Measurements from ENCODE around the gene PTPRM. TPM values are rescaled to one million over a fixed set of nuclear protein-coding genes. Genes with fewer than 3 reads are reported as not detected.
A peak's percentile ranks its signal among the peaks of the same experiment; 100 is the strongest.

Gene PTPRM
- polyA plus RNA-seq (ENCODE audit: insufficient read length in 12 of 12), result 100 to 1,000 TPM in 2 of 12 donors, 10 to 100 TPM in 9, not detected in 1; 64.3 to 109 (median 90.1) TPM
- long read RNA-seq, donor 1, partial matches to known transcripts, result 12 of 12 reads
- long read RNA-seq, donor 1, other reads (novel, unspliced or antisense), result 0 of 12 reads
- long read RNA-seq, donor 2, partial matches to known transcripts, result 19 of 19 reads
- long read RNA-seq, donor 2, other reads (novel, unspliced or antisense), result 0 of 19 reads
- long read RNA-seq, donor 3, partial matches to known transcripts, result 6 of 6 reads
- long read RNA-seq, donor 3, other reads (novel, unspliced or antisense), result 0 of 6 reads
- long read RNA-seq, donor 4, result 0 reads
- long read RNA-seq, donor 5, partial matches to known transcripts, result 32 of 32 reads
- long read RNA-seq, donor 5, other reads (novel, unspliced or antisense), result 0 of 32 reads
- long read RNA-seq, donor 6, partial matches to known transcripts, result 7 of 7 reads
- long read RNA-seq, donor 6, other reads (novel, unspliced or antisense), result 0 of 7 reads
- long read RNA-seq, donor 7, partial matches to known transcripts, result 8 of 8 reads
- long read RNA-seq, donor 7, other reads (novel, unspliced or antisense), result 0 of 8 reads
- long read RNA-seq, donor 8, partial matches to known transcripts, result 30 of 30 reads
- long read RNA-seq, donor 8, other reads (novel, unspliced or antisense), result 0 of 30 reads
- long read RNA-seq, donor 9, result 0 reads
- long read RNA-seq, donor 10, partial matches to known transcripts, result 25 of 25 reads
- long read RNA-seq, donor 10, other reads (novel, unspliced or antisense), result 0 of 25 reads
- long read RNA-seq, donor 11, partial matches to known transcripts, result 12 of 12 reads
- long read RNA-seq, donor 11, other reads (novel, unspliced or antisense), result 0 of 12 reads

- DNase-seq, result peak; percentile 78
These were observed at the start of gene PTPRM for GRCh38 chr18:7566567-7567473. Gene PTPRM, plus strand, starts transcription at chr18:7567316. Its CDS starts 503 bp downstream, at chr18:7567819.

GRCh38 chr18:7517852-7518251 lies 49.3 kb upstream of the PTPRM start:
- DNase-seq, result no peak

- no peak for DNase-seq
These were observed 46.8 kb upstream of the PTPRM start for GRCh38 chr18:7520200-7520785.

GRCh38 chr18:7521226-7521856 lies 45.8 kb upstream of the PTPRM start:
- DNase-seq, result no peak

GRCh38 chr18:7523772-7524171 lies 43.3 kb upstream of the PTPRM start:
- no peak for DNase-seq

GRCh38 chr18:7524786-7525185 lies 42.3 kb upstream of the PTPRM start:
- no peak for DNase-seq

GRCh38 chr18:7532942-7533341 lies 34.2 kb upstream of the PTPRM start:
- DNase-seq, result no peak

GRCh38 chr18:7535436-7536205 lies 31.5 kb upstream of the PTPRM start:
- no peak for DNase-seq

GRCh38 chr18:7537145-7537544 lies 30.0 kb upstream of the PTPRM start:
- no peak for DNase-seq

GRCh38 chr18:7541835-7542234 lies 25.3 kb upstream of the PTPRM start:
- DNase-seq, result no peak

GRCh38 chr18:7544686-7545085 lies 22.4 kb upstream of the PTPRM start:
- no peak for DNase-seq

- no peak for DNase-seq
These were observed 21.4 kb upstream of the PTPRM start for GRCh38 chr18:7545734-7546133.

- no peak for DNase-seq
These were observed 18.9 kb upstream of the PTPRM start for GRCh38 chr18:7548221-7548620.

GRCh38 chr18:7548721-7549120 lies 18.4 kb upstream of the PTPRM start:
- no peak for DNase-seq

GRCh38 chr18:7557973-7558372 lies 9.1 kb upstream of the PTPRM start:
- no peak for DNase-seq

- DNase-seq, result no peak
These were observed 8.3 kb upstream of the PTPRM start for GRCh38 chr18:7558769-7559168.

GRCh38 chr18:7559709-7560319 lies 7.3 kb upstream of the PTPRM start:
- DNase-seq, result no peak

- no peak for DNase-seq
These were observed 5.1 kb upstream of the PTPRM start for GRCh38 chr18:7561909-7562460.

GRCh38 chr18:7562491-7562890 lies 4.6 kb upstream of the PTPRM start:
- no peak for DNase-seq

Data from muscle of arm (tissue), 14 donors.